Fibroblast of peridontal ligament (primary cell): ENCODE measurements around the gene SLC35A3.
A peak's percentile ranks its signal among the peaks of the same experiment; 100 is the strongest.
"Not testable (repeated sequence)": the region's sequence is repeated elsewhere in the genome, so short reads cannot be mapped to it uniquely, and the experiment has no call there.

Source experiments
- DNase-seq: peaks from one replicate; pipeline ENCODE4 v3.0.0-alpha.2; 2010; ENCODE audit errors: extremely low read depth

Gene SLC35A3

GRCh38 chr1:99972066-99972465, 2.3 kb downstream of the SLC35A3 start:
- not testable (repeated sequence) for DNase-seq

GRCh38 chr1:99975529-99975928, 5.7 kb downstream of the SLC35A3 start:
- DNase-seq: no peak

- DNase-seq: not testable (repeated sequence)
These were observed 7.5 kb downstream of the SLC35A3 start for GRCh38 chr1:99977326-99977725.

- DNase-seq: no peak
These were observed 8.4 kb downstream of the SLC35A3 start for GRCh38 chr1:99978218-99978617.

GRCh38 chr1:99979091-99979490, 9.3 kb downstream of the SLC35A3 start:
- DNase-seq: no peak

- DNase-seq: no peak
These were observed 11.1 kb downstream of the SLC35A3 start for GRCh38 chr1:99980928-99981327.

GRCh38 chr1:99986656-99987225, 16.9 kb downstream of the SLC35A3 start:
- DNase-seq: no peak

- no peak for DNase-seq
These were observed 18.5 kb downstream of the SLC35A3 start for GRCh38 chr1:99988210-99988765.

- no peak for DNase-seq
These were observed 22.4 kb downstream of the SLC35A3 start for GRCh38 chr1:99992044-99992722.

- DNase-seq: no peak
These were observed 23.1 kb downstream of the SLC35A3 start for GRCh38 chr1:99992760-99993467.

- DNase-seq: no peak
These were observed 23.7 kb downstream of the SLC35A3 start for GRCh38 chr1:99993468-99993845.

GRCh38 chr1:99994496-99994895, 24.7 kb downstream of the SLC35A3 start:
- no peak for DNase-seq

- no peak for DNase-seq
These were observed 27.2 kb downstream of the SLC35A3 start for GRCh38 chr1:99996951-99997350.

GRCh38 chr1:100001462-100001861, 31.7 kb downstream of the SLC35A3 start:
- no peak for DNase-seq

GRCh38 chr1:100005424-100005823, 35.6 kb downstream of the SLC35A3 start:
- no peak for DNase-seq

GRCh38 chr1:100006688-100007087, 36.9 kb downstream of the SLC35A3 start:
- no peak for DNase-seq

- DNase-seq: no peak
These were observed 39.7 kb downstream of the SLC35A3 start for GRCh38 chr1:100009458-100009857.

GRCh38 chr1:100010804-100011203, 41.0 kb downstream of the SLC35A3 start:
- no peak for DNase-seq

GRCh38 chr1:100019220-100019619, 49.4 kb downstream of the SLC35A3 start:
- DNase-seq: no peak

- no peak for DNase-seq
These were observed 53.7 kb downstream of the SLC35A3 start for GRCh38 chr1:100023482-100023881.

- no peak for DNase-seq
These were observed 57.4 kb downstream of the SLC35A3 start for GRCh38 chr1:100027212-100027611.

- no peak for DNase-seq
These were observed 59.0 kb downstream of the SLC35A3 start for GRCh38 chr1:100028765-100029164.

GRCh38 chr1:100034470-100034869, 64.7 kb downstream of the SLC35A3 start:
- DNase-seq: peak; percentile 37
